MM.1S (cell line): ENCODE data around the gene ARL6IP5.

ENCODE experiments used
- CTCF ChIP-seq: fragments of 300-600 bp; sonication (generic); IDR thresholded peaks from 2 replicates; pipeline ENCODE4 v1.5.1; 2016; ENCODE audit warnings: antibody characterized with exemption, low read length, mixed read lengths
- EZH2 ChIP-seq: fragments of 300-600 bp; sonication (generic); optimal IDR thresholded peaks from 2 replicates; pipeline ENCODE3; 2017; ENCODE audit warnings: low read depth, mild to moderate bottlenecking, antibody characterized with exemption, low read length, mixed read lengths
- EZH2phosphoT487 ChIP-seq: fragments of 300-600 bp; sonication (generic); IDR thresholded peaks from 2 replicates; pipeline ENCODE4 v1.6.1; 2018; ENCODE audit warnings: antibody characterized with exemption, low read length

- no peak for TF ChIP-seq CTCF
- TF ChIP-seq EZH2phosphoT487: no peak
- TF ChIP-seq EZH2: no peak
These were observed 1.9 kb upstream of the ARL6IP5 start for GRCh38 chr3:69082805-69083204.
